RWPE2 (cell line): ENCODE data around the gene LRRC28.

Experiments used
- ATAC-seq: fragments of 200-7000 bp; cut with Tn5 transposase; 3 replicates; pipeline ENCODE4 v1.9.1; 2021; ENCODE audit warnings: low read depth
- DNase-seq: peaks from one replicate; pipeline ENCODE4 v3.0.0-alpha.2; 2020; ENCODE audit warnings: low spot score
- H3K27ac ChIP-seq: fragments of 450-650 bp; 2 replicates; pipeline ENCODE4 v1.5.1; 2017; ENCODE audit warnings: mild to moderate bottlenecking; ENCODE audit not compliant: poor library complexity, severe bottlenecking
- H3K27me3 ChIP-seq: fragments of 250-450 bp; sonication (Bioruptor Pico); 2 replicates; pipeline ENCODE4 v1.5.1; 2021; ENCODE audit warnings: mild to moderate bottlenecking, moderate library complexity; ENCODE audit not compliant: insufficient read depth, poor library complexity, severe bottlenecking
- H3K36me3 ChIP-seq: fragments of 250-450 bp; sonication (Bioruptor Pico); 2 replicates; pipeline ENCODE4 v1.5.1; 2020; ENCODE audit warnings: low read depth, mild to moderate bottlenecking, moderate library complexity
- H3K4me1 ChIP-seq: fragments of 250-450 bp; sonication (Bioruptor Pico); 2 replicates; pipeline ENCODE4 v1.5.1; 2021; ENCODE audit warnings: mild to moderate bottlenecking, moderate library complexity; ENCODE audit not compliant: insufficient read depth, poor library complexity, severe bottlenecking
- H3K4me3 ChIP-seq: fragments of 250-450 bp; sonication (Bioruptor Pico); 2 replicates; pipeline ENCODE4 v1.5.1; 2021; ENCODE audit warnings: mild to moderate bottlenecking, moderate library complexity; ENCODE audit not compliant: severe bottlenecking
- H3K9me3 ChIP-seq: fragments of 250-450 bp; sonication (Bioruptor Pico); 2 replicates; pipeline ENCODE4 v1.5.1; 2021; ENCODE audit warnings: mild to moderate bottlenecking, moderate library complexity; ENCODE audit not compliant: severe bottlenecking
- TF ChIP-seq, protein P1 (sequence below): fragments of 450-650 bp; IDR thresholded peaks from one replicate; pipeline ENCODE4 v1.5.1; 2017; ENCODE audit warnings: mild to moderate bottlenecking, moderate library complexity; ENCODE audit not compliant: poor library complexity, severe bottlenecking

LRRC28 gene

DNA sequence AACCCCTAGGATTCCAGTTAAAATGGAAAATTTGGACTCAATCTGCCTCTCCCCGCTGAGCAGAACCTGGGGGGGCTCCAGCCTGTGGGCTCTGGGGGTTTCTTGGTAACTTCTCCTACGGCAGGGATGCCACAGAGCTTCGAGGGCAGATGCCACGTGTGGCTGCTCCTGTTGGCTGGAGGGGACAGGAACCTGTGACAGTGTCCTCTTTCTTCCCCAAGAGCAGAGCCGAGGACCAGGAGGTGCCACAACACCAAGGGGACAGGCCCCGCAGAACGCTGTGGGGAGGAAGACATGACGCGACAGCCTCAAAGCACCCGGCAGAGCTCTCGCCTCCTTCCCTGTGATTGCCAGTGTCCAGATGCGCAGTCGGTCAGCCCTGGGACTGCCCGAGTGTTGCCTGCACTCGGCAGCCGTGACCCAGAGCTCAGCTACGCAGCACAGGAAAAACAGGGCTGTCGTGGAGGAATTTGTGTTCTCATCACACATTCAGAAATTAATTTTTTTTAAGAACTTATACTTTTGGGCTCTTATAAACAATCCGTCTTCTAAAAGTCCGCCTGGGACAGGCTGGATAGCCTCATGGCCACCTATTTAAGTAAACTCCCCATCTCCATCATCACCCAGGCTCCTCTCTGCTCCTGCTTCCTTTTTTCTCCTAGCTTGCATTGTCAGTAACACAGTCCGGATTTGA is 182.6 kb downstream of the LRRC28 start:
- no peak for ATAC-seq
- H3K27ac ChIP-seq: no peak overlapping the region
- DNase-seq: peak; percentile 61
- H3K4me1 ChIP-seq: peaks cover 15% of the 10 kb centered on the region
- H3K27me3 ChIP-seq: no peaks in the 10 kb centered on the region
- TF ChIP-seq, protein P1, sequence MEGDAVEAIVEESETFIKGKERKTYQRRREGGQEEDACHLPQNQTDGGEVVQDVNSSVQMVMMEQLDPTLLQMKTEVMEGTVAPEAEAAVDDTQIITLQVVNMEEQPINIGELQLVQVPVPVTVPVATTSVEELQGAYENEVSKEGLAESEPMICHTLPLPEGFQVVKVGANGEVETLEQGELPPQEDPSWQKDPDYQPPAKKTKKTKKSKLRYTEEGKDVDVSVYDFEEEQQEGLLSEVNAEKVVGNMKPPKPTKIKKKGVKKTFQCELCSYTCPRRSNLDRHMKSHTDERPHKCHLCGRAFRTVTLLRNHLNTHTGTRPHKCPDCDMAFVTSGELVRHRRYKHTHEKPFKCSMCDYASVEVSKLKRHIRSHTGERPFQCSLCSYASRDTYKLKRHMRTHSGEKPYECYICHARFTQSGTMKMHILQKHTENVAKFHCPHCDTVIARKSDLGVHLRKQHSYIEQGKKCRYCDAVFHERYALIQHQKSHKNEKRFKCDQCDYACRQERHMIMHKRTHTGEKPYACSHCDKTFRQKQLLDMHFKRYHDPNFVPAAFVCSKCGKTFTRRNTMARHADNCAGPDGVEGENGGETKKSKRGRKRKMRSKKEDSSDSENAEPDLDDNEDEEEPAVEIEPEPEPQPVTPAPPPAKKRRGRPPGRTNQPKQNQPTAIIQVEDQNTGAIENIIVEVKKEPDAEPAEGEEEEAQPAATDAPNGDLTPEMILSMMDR: no peak
- H3K9me3 ChIP-seq: no peaks in the 10 kb centered on the region
- H3K4me3 ChIP-seq: no peak overlapping the region
- H3K36me3 ChIP-seq: no peaks in the 10 kb centered on the region

DNA sequence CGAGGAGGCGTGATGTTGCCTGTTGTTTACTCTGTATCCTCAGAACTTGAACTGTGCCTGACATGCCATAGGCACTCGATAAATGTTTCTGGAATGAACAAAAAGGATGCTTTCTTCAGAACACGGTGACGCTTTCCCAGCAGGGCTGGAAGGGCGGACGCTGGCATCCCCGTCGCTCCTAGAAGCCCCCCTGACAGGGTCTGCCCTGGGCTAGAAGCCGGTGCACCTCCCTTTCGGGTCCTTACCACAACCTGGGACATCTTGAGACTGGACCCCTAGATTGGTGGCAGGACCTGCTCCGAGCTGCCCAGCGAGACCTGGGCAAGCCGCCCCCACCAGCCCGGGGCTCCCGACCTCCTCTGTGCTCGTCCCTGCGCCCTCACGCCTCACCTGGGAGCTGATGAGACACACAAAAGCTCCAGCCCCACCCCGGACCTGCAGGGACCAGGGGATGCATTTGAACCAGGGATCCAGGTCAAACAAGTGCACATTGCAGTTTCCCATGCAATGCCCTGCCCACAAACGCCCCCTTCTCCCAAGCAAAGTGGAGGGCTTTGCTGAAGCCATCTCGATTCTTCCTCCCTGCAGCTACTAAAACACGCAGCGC is 183.3 kb downstream of the LRRC28 start:
- Histone ChIP-seq H3K4me1 (peaks cover 15% of the 10 kb centered on the region), H3K27ac (no peak overlapping the region), H3K4me3 (no peak overlapping the region), H3K27me3 (no peaks in the 10 kb centered on the region), H3K9me3 (no peaks in the 10 kb centered on the region), H3K36me3 (no peaks in the 10 kb centered on the region)
- no peak for ATAC-seq
- TF ChIP-seq, protein P1: no peak
- DNase-seq: peak; percentile 57

- Histone ChIP-seq H3K4me3 (no peak overlapping the region), H3K9me3 (no peaks in the 10 kb centered on the region), H3K27me3 (no peaks in the 10 kb centered on the region), H3K4me1 (peaks cover 15% of the 10 kb centered on the region), H3K27ac (peak overlapping the region; percentile 8), H3K36me3 (no peaks in the 10 kb centered on the region)
- DNase-seq (peak; percentile 78), ATAC-seq (peak; percentile 65)
- TF ChIP-seq, protein P1: no peak
Observed at GRCh38 chr15:99435113-99435695, 183.9 kb downstream of the LRRC28 start.

- H3K27me3 ChIP-seq: no peaks in the 10 kb centered on the region
Observed at GRCh38 chr15:99435877-99436541, 184.7 kb downstream of the LRRC28 start.

More at GRCh38 chr15:99435877-99436541, 184.7 kb downstream of the LRRC28 start:
- DNase-seq (peak; percentile 60), ATAC-seq (no peak)
- H3K9me3 ChIP-seq: no peaks in the 10 kb centered on the region
- peaks cover 15% of the 10 kb centered on the region for H3K4me1 ChIP-seq
- no peak overlapping the region for H3K4me3 ChIP-seq
- peak overlapping the region; percentile 8 for H3K27ac ChIP-seq
- no peaks in the 10 kb centered on the region for H3K36me3 ChIP-seq
- TF ChIP-seq, protein P1: no peak
